Measurements from ENCODE around the gene OPA3. TPM values are rescaled to one million over a fixed set of nuclear protein-coding genes. Genes with fewer than 3 reads are reported as not detected.
A peak's percentile ranks its signal among the peaks of the same experiment; 100 is the strongest.

Gene OPA3
- total RNA-seq, 2 donors from 2014 or later: 18.7 to 20.6 TPM

- Mint-ChIP-seq H3K4me3 (peak overlapping the region; percentile 86), H3K27me3 (no peaks in the 10 kb centered on the region), H3K9me3 (no peaks in the 10 kb centered on the region), H3K27ac (peak overlapping the region; percentile 87), H3K36me3 (ENCODE audit: low read depth) (no peaks in the 10 kb centered on the region), H3K4me1 (peaks cover 10% of the 10 kb centered on the region)
- peak; percentile 99 for ATAC-seq (replicated peaks)
Observed at GRCh38 chr19:45485305-45486077, 99.1 kb downstream of the OPA3 start.

GRCh38 chr19:45484273-45484945 is 100.2 kb downstream of the OPA3 start:
- no peak for ATAC-seq (replicated peaks)
- Mint-ChIP-seq H3K36me3 (ENCODE audit: low read depth) (no peaks in the 10 kb centered on the region), H3K9me3 (no peaks in the 10 kb centered on the region), H3K4me1 (peaks cover 14% of the 10 kb centered on the region), H3K4me3 (no peak overlapping the region), H3K27ac (no peak overlapping the region), H3K27me3 (no peaks in the 10 kb centered on the region)

- Mint-ChIP-seq H3K4me3 (no peak overlapping the region), H3K4me1 (peaks cover 18% of the 10 kb centered on the region), H3K27ac (no peak overlapping the region), H3K36me3 (ENCODE audit: low read depth) (peaks cover 11% of the 10 kb centered on the region), H3K9me3 (no peaks in the 10 kb centered on the region), H3K27me3 (no peaks in the 10 kb centered on the region)
- no peak for ATAC-seq (replicated peaks)
Observed at GRCh38 chr19:45483033-45483432, 101.6 kb downstream of the OPA3 start.

- Mint-ChIP-seq H3K36me3 (ENCODE audit: low read depth) (peaks cover 26% of the 10 kb centered on the region), H3K9me3 (no peaks in the 10 kb centered on the region), H3K4me3 (peak overlapping the region; percentile 83), H3K27ac (peak overlapping the region; percentile 82), H3K4me1 (peaks cover 16% of the 10 kb centered on the region), H3K27me3 (no peaks in the 10 kb centered on the region)
- peak; percentile 83 for ATAC-seq (replicated peaks)
Observed at GRCh38 chr19:45478454-45479238, 106.0 kb downstream of the OPA3 start.

- peak; percentile 40 for ATAC-seq (replicated peaks)
- Mint-ChIP-seq H3K9me3 (no peaks in the 10 kb centered on the region), H3K27ac (peak overlapping the region; percentile 82), H3K36me3 (ENCODE audit: low read depth) (peaks cover 34% of the 10 kb centered on the region), H3K4me1 (peaks cover 17% of the 10 kb centered on the region), H3K27me3 (no peaks in the 10 kb centered on the region), H3K4me3 (peak overlapping the region; percentile 83)
Observed at GRCh38 chr19:45477713-45478453, 106.7 kb downstream of the OPA3 start.

Other genes starting within 250 kb of the OPA3 start
- gene KLC3, start 244.1 kb downstream of the OPA3 start, total RNA-seq: under 1 TPM in 1 of 2 donors, not detected in 1; 0.24 TPM
- 10 to 100 TPM; 15.9 to 31.6 TPM for gene ERCC2, start 214.2 kb downstream of the OPA3 start, total RNA-seq
- gene PPP1R13L, start 179.7 kb downstream of the OPA3 start, total RNA-seq: 10 to 100 TPM; 21.0 to 66.8 TPM
- 10 to 100 TPM; 11.2 to 23.6 TPM for gene POLR1G, start 178.2 kb downstream of the OPA3 start, total RNA-seq
- gene ERCC1, start 160.9 kb downstream of the OPA3 start, total RNA-seq: 10 to 100 TPM; 27.6 to 33.2 TPM
- 10 to 100 TPM; 20.7 to 39.2 TPM for gene FOSB, start 116.8 kb downstream of the OPA3 start, total RNA-seq
- 1 to 10 TPM; 5.3 to 8.6 TPM for gene RTN2, start 87.8 kb downstream of the OPA3 start, total RNA-seq
- gene PPM1N, start 86.4 kb downstream of the OPA3 start, total RNA-seq: 1 to 10 TPM; 4.3 to 5.2 TPM
- 100 to 1,000 TPM; 151 to 196 TPM for gene VASP, start 77.3 kb downstream of the OPA3 start, total RNA-seq
- gene GPR4, start 17.4 kb upstream of the OPA3 start, total RNA-seq: under 1 TPM in 1 of 2 donors, not detected in 1; 0.13 TPM
- 100 to 1,000 TPM; 117 to 184 TPM for gene EML2, start 54.6 kb upstream of the OPA3 start, total RNA-seq
- 10 to 100 TPM in 1 of 2 donors, 1 to 10 TPM in 1; 7.5 to 32.3 TPM for gene GIPR, start 83.4 kb upstream of the OPA3 start, total RNA-seq
- gene SNRPD2, start 107.2 kb upstream of the OPA3 start, total RNA-seq: 100 to 1,000 TPM; 544 to 752 TPM
- gene QPCTL, start 107.9 kb upstream of the OPA3 start, total RNA-seq: 10 to 100 TPM; 13.6 to 15.5 TPM
- 10 to 100 TPM; 39.4 to 44.3 TPM for gene FBXO46, start 146.1 kb upstream of the OPA3 start, total RNA-seq
- under 1 TPM in 1 of 2 donors, not detected in 1; 0.37 TPM for gene MEIOSIN, start 148.6 kb upstream of the OPA3 start, total RNA-seq
- 1 to 10 TPM; 1.2 to 2.4 TPM for gene SIX5, start 184.4 kb upstream of the OPA3 start, total RNA-seq
- 10 to 100 TPM; 18.1 to 24.6 TPM for gene DMPK, start 197.7 kb upstream of the OPA3 start, total RNA-seq
- 10 to 100 TPM; 33.1 to 38.9 TPM for gene DMWD, start 208.0 kb upstream of the OPA3 start, total RNA-seq
- under 1 TPM; 0.26 to 0.40 TPM for gene RSPH6A, start 230.5 kb upstream of the OPA3 start, total RNA-seq